Mesothelial cell of epicardium (in vitro differentiated cells): ENCODE data around the gene TWIST1. TPM values are rescaled to one million over a fixed set of nuclear protein-coding genes. Genes with fewer than 3 reads are reported as not detected.
A peak's percentile ranks its signal among the peaks of the same experiment; 100 is the strongest.

Experiments
- DNase-seq, 2 experiments: peaks; one replicate each; pipeline ENCODE4 v3.0.0; 2021; ENCODE audit warnings: low spot score in 2 of 2; ENCODE audit not compliant: unreplicated experiment in 2 of 2
- H3K27ac Mint-ChIP-seq: 2 replicates; pipeline ENCODE4 v1.8.0; 2021; ENCODE audit warnings: mixed read lengths
- H3K27me3 Mint-ChIP-seq: 2 replicates; pipeline ENCODE4 v1.8.0; 2021; ENCODE audit warnings: low read depth, mixed read lengths
- H3K36me3 Mint-ChIP-seq: 2 replicates; pipeline ENCODE4 v1.8.0; 2021; ENCODE audit warnings: mixed read lengths
- H3K4me1 Mint-ChIP-seq: 2 replicates; pipeline ENCODE4 v1.8.0; 2021; ENCODE audit warnings: mixed read lengths
- H3K4me3 Mint-ChIP-seq: 2 replicates; pipeline ENCODE4 v1.8.0; 2021; ENCODE audit warnings: mild to moderate bottlenecking, moderate library complexity, mixed read lengths
- H3K9me3 Mint-ChIP-seq: 2 replicates; pipeline ENCODE4 v1.8.0; 2021; ENCODE audit warnings: mixed read lengths
- total RNA-seq: library from RNA; stranded (reverse); gene quantifications from 3 replicates; pipeline ENCODE4 v1.2.1, GENCODE V29; 2021
- TF ChIP-seq, protein P1 (sequence below): fragments of 200-600 bp; sonication (generic); IDR thresholded peaks from one replicate; pipeline ENCODE4 v1.5.0; 2021; ENCODE audit warnings: antibody characterized with exemption; ENCODE audit not compliant: unreplicated experiment

The TWIST1 gene
- total RNA-seq, 1 donor from 2014 or later, result 126 TPM

DNA sequence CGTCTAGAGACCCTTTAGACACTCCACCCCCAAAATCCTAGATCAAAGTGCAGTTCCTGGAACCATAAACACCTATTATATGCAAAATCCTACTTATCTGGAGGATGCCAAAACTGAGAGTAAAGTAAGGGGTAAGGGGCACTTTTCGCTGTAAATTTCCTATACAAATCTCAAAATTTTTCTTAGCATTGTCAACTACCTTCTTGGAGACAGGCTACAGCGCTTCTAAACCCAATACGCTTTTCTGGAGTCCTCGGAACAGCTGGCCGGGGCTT is 10.4 kb downstream of the TWIST1 start:
- Mint-ChIP-seq H3K27ac (peak overlapping the region; percentile 91), H3K36me3 (peaks cover 3% of the 10 kb centered on the region), H3K4me1 (peaks cover 68% of the 10 kb centered on the region), H3K4me3 (peak overlapping the region; percentile 76), H3K27me3 (peaks cover 79% of the 10 kb centered on the region), H3K9me3 (no peaks in the 10 kb centered on the region)
- no peak for DNase-seq
- TF ChIP-seq, protein P1, sequence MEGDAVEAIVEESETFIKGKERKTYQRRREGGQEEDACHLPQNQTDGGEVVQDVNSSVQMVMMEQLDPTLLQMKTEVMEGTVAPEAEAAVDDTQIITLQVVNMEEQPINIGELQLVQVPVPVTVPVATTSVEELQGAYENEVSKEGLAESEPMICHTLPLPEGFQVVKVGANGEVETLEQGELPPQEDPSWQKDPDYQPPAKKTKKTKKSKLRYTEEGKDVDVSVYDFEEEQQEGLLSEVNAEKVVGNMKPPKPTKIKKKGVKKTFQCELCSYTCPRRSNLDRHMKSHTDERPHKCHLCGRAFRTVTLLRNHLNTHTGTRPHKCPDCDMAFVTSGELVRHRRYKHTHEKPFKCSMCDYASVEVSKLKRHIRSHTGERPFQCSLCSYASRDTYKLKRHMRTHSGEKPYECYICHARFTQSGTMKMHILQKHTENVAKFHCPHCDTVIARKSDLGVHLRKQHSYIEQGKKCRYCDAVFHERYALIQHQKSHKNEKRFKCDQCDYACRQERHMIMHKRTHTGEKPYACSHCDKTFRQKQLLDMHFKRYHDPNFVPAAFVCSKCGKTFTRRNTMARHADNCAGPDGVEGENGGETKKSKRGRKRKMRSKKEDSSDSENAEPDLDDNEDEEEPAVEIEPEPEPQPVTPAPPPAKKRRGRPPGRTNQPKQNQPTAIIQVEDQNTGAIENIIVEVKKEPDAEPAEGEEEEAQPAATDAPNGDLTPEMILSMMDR, result no peak

DNA sequence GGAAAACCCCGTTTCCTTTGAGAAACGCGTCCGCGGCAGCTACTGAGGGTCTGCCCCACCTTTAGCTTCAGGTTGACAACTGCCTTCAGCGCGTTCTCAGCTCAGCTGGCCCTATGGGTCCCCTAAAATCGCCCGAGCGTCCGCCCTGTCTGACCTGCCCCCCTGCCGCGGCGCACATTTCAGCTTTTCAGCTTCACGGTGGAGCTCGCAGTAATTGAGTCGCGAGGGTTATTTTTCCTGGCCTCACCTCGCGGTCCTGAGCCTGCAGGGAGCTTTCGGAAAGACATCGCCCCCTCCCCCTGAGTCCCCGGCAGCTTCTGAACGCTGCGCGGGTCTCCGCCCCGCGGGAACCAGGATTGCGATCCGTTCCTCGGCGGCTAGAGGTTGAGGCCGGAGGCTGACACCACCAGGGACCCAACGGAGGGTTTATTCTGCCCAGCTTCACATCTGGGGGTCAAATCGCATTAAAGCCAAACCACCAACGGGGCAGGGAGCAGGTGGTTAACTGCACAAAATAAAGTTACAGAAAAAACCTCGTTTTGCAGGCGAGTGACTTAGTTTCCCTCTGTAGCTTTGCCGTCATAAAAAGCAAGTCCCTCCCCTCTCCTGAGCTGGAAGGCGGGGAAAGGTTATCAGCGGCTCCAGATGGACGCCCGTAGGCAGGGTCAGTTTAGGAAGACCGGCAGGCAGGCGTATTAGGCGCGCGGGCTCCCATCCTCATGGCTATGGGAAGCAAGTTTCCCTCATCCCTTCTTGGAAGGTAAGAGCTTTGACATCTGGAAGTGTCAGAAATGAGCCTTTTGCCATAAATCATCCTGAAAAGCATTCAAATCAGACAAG is 11.0 kb downstream of the TWIST1 start:
- DNase-seq, result no peak
- Mint-ChIP-seq H3K9me3 (no peaks in the 10 kb centered on the region), H3K36me3 (no peaks in the 10 kb centered on the region), H3K27ac (peak overlapping the region; percentile 91), H3K27me3 (peaks cover 73% of the 10 kb centered on the region), H3K4me3 (peak overlapping the region; percentile 76), H3K4me1 (peaks cover 63% of the 10 kb centered on the region)
- TF ChIP-seq, protein P1, result no peak

DNA sequence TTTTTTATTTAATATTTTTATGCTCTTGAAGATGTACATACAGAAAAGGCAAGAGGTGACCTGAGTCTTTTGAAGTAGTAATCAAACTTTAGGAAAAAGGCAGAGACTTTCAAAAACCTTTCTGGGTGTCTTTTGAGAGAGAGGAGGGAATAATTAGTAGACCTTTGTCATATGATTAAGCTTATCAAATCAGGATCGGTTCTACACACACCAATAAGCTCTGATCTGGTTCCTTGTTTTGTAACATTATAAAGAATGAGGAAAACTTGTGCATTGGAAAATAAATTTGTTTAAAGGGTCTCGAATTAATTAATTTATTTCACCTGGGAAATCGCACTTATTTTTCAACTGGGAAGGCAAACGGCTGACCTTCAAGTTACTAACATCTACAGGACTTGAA is 11.9 kb downstream of the TWIST1 start:
- TF ChIP-seq, protein P1, result no peak
- peaks cover 64% of the 10 kb centered on the region for H3K27me3 Mint-ChIP-seq

DNA sequence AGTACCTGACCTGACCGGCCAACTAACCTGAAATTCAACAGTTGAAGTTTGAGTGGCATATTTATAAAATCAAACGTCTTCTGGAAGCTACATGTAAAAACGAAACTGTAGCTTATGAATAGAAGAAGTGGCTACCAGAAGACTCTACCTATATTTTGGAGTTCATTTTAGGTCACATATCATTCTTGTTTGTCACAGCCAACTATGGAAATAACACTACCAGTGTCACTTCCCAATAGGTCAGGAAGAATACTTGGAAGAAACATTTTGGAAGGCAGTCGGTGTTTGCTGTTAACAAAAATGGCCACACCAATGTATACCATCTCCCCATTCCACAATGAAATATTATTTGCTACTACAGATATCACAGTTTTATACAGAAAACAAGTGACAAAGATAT is 12.6 kb downstream of the TWIST1 start:
- no peaks in the 10 kb centered on the region for H3K36me3 Mint-ChIP-seq
- TF ChIP-seq, protein P1, result no peak
- peaks cover 57% of the 10 kb centered on the region for H3K27me3 Mint-ChIP-seq
- no peak for DNase-seq
- H3K4me3 Mint-ChIP-seq, result no peak overlapping the region
- no peak overlapping the region for H3K27ac Mint-ChIP-seq
- H3K9me3 Mint-ChIP-seq, result no peaks in the 10 kb centered on the region
- peaks cover 56% of the 10 kb centered on the region for H3K4me1 Mint-ChIP-seq

More for the DNA sequence above, 11.9 kb downstream of the TWIST1 start:
- peak overlapping the region; percentile 91 for H3K27ac Mint-ChIP-seq
- H3K36me3 Mint-ChIP-seq, result no peaks in the 10 kb centered on the region
- H3K4me1 Mint-ChIP-seq, result peaks cover 56% of the 10 kb centered on the region
- DNase-seq, result no peak
- H3K4me3 Mint-ChIP-seq, result peak overlapping the region; percentile 76
- no peaks in the 10 kb centered on the region for H3K9me3 Mint-ChIP-seq

DNA sequence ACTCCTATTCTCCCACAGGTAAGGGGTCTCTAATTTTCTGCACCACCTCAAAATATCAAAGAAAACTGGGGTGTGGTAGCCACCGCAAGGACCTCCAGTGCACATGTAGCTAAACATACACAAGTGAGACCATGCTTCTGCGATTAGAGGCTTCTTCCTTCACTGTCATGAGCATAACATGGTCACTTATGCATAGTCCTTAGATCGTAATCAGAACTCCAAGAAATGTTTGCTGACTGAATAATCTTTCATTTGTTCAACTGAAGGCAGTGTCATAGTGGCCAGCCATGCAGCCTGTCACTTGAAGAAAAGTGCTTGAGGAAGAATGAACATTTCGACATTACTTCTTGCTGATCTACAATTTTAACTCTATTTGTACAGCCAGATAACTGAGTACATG is 14.6 kb downstream of the TWIST1 start:
- Mint-ChIP-seq H3K27ac (no peak overlapping the region), H3K4me3 (no peak overlapping the region), H3K36me3 (no peaks in the 10 kb centered on the region), H3K27me3 (peaks cover 39% of the 10 kb centered on the region), H3K9me3 (no peaks in the 10 kb centered on the region), H3K4me1 (peaks cover 51% of the 10 kb centered on the region)
- TF ChIP-seq, protein P1, result no peak
- no peak for DNase-seq

DNA sequence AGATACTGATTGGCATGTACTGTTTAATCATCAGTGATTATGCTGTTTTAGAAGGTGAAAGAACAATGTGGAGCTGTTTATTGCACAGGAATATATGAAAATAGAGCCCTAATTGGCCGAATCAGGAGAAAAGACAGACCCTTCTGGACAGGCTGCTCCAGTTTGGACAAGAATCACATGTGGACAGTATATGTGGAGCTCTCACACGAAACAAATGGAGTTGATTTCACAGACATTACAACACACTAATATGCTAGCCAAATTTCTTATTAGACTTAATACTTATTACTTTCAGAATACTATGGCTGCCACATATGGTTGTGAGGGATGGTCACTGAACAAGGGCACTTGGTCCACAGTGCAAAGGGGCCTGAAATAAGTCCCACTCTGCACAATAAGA is 15.5 kb downstream of the TWIST1 start:
- no peaks in the 10 kb centered on the region for H3K36me3 Mint-ChIP-seq
- no peak for DNase-seq
- peaks cover 29% of the 10 kb centered on the region for H3K27me3 Mint-ChIP-seq
- TF ChIP-seq, protein P1, result no peak
- H3K4me3 Mint-ChIP-seq, result no peak overlapping the region
- no peaks in the 10 kb centered on the region for H3K9me3 Mint-ChIP-seq
- no peak overlapping the region for H3K27ac Mint-ChIP-seq
- peaks cover 49% of the 10 kb centered on the region for H3K4me1 Mint-ChIP-seq
